ENCODE measurements around the gene COLEC11.
"Not testable (repeated sequence)": the region's sequence is repeated elsewhere in the genome, so short reads cannot be mapped to it uniquely, and the experiment has no call there.

DNA sequence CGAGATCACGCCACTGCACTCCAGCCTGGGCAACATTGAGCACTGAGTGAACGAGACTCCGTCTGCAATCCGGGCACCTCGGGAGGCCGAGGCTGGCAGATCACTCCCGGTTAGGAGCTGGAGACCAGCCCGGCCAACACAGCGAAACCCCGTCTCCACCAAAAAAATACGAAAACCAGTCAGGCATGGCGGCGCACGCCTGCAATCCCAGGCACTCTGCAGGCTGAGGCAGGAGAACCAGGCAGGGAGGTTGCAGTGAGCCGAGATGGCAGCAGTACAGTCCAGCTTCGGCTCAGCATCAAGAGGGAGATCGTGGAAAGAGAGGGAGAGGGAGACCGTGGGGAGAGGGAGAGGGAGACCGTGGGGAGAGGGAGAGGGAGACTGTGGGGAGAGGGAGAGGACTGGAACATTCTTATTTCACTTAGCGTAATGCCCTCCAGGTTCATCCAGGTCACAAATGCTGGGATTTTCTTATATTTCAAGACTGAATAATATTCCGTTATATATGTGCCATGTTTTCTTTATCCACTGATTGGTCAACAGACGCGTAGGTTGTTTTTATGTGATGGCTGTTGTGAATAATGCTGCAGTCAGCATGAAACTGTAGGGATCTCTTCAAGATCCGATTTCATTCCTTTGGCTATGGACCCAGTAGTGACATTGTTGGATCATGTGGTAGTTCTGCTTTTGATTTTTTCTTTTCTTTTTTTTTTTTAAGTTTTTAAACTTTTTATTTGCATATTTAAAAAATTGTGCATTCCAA, 21.7 kb downstream of the COLEC11 start:
- TF ChIP-seq CTCF (conservative IDR thresholded peaks at IDR 0.05; ENCODE audit: low read depth, low read length); EZH2 (IDR thresholded peaks at IDR 0.05; ENCODE audit: borderline replicate concordance, low read depth, low read length, poor library complexity, severe bottlenecking): not testable (repeated sequence)

All from A673 (cell line).